HG02610 (cell line): ENCODE measurements around the gene ZBTB42.

Source experiments
- ATAC-seq: cut with Tn5 transposase; IDR thresholded peaks from one replicate; pipeline ENCODE4 v1.9.1; 2021; ENCODE audit warnings: mild to moderate bottlenecking, moderate library complexity; ENCODE audit not compliant: unreplicated experiment

The ZBTB42 gene

DNA sequence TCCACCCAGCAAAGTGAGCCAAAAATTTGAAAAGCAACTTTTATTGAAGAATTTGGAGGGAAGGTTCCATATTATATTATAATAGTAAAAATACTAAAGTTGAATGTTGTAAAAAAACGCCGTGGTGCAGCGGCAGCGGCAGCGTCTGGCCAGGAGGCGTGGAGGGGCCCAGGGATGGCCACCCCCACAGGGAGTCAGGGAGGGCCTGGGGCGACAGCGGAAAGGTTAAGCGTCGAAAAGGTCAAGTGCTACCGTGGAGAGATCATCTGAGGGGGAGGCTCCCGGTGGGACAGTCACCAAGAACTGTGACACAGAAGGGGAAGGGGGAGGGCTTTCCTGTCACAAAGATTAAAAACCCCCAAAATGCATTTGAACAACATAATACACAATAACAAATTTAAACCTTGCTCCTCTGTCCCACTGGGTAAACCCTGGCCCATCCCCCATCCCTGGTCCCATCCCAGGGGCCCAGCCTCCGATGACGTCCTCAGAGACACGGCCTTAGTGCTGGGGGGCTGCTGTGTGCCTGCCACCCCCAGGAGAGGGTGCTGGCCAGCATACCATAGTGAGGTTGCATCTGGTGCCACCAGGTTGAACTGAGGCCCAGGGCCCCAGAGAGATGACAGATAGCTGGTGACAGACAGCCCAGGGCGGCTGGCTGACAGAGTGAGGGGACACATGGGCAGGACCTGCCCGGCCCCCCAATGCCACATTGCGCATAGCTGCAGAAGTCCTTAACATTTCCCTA is 31.4 kb upstream of the ZBTB42 start:
- no peak for ATAC-seq

DNA sequence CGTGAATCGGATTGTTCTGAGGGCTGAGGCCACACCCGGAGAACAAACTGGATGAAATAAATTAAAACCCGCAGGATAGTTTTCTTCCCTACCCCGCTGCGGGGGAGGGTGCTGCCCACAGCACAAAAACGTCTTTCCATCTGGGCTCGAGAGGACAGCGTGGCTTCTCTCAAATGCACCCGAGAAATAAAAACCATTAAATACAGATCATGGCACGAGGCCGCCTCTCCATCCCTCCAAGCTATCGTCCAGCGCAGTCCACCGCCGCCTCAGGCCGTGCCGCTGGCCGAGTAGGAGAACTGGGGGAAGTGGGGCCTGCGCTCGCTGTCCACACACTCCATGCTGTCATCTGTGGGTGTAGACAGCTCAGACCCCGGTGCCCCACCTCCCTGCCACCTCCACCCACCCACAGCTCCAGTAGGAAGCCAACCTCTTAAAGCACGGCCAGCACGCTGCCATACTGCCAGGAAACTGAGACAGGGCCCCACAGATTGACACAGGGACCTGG is 30.8 kb upstream of the ZBTB42 start:
- ATAC-seq: no peak

DNA sequence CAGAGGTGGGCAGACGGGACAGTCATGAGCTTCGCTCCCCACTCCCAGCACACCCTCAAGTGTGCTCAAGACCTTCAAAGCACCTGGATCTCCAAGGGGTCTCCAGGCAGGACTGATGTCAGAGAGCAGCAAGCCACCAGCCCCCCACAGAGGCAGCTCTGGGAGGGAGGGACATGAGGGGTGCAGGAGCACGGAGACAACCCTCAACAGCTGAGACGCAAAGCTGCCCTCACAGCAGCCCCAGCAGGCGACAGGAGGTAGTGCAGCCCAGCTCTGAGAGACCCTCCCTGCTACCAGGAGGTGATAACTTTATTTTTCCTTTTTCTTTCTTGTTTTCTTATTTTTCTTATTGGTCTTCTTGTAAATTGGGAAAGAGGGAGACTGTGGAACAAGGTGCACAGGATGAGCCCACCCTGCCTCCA is 30.0 kb upstream of the ZBTB42 start:
- no peak for ATAC-seq

DNA sequence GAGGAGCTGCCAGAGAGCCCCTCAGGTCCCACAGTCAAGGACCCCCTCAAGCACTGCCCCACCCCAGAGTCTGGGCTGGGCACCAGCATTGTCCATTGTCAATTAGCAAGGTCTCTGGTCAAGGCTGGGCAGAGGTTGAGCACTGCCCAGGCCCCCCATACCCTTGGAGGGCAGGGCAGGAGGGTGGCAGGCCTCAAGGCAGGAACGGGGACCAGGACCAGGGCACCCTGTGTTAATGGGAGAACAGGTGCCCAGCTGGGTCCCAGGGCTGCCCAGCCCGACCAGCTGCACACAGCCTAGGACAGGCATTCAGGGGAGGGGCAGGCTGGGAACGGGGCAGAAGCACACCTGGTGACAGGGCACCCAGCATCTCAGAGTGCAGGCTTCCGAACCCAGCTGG is 29.5 kb upstream of the ZBTB42 start:
- no peak for ATAC-seq

DNA sequence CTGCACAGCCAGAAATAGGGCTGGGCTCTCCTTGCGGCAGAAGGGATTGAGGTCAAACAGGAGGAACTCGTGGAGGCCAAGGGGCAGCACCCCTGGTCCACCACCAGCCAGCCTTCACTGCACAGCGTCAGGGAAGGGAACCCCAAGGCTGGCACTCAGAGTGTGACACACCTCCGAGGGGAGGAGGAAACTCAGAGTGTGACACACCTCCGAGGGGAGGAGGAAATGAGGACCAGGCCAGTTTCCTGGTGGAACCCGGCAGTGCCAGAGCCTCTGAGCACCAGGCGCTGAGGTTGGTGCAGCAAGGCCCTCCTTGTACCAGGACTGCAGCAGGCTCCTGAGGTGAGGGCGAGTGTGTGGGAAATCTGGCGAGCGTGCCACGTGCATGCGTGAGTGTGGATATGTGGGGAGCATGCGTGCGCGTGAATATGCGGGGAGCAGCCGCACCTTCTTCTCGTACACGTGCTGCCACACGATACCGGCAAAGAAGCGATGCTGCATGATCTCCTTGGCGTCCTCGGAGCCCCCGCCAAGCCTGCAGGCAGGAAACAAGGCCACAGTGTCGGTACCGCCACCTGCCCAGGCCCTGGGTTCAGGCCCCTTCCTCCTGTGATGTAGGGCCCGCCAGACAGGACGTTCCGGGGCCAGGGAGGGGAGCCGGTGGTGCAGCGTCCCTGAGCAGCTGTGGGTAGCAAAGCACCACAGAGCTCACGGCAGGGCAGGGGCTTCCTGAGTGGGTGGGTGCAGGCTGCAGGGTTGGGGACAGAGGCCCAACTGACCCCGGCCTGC is 28.8 kb upstream of the ZBTB42 start:
- no peak for ATAC-seq

DNA sequence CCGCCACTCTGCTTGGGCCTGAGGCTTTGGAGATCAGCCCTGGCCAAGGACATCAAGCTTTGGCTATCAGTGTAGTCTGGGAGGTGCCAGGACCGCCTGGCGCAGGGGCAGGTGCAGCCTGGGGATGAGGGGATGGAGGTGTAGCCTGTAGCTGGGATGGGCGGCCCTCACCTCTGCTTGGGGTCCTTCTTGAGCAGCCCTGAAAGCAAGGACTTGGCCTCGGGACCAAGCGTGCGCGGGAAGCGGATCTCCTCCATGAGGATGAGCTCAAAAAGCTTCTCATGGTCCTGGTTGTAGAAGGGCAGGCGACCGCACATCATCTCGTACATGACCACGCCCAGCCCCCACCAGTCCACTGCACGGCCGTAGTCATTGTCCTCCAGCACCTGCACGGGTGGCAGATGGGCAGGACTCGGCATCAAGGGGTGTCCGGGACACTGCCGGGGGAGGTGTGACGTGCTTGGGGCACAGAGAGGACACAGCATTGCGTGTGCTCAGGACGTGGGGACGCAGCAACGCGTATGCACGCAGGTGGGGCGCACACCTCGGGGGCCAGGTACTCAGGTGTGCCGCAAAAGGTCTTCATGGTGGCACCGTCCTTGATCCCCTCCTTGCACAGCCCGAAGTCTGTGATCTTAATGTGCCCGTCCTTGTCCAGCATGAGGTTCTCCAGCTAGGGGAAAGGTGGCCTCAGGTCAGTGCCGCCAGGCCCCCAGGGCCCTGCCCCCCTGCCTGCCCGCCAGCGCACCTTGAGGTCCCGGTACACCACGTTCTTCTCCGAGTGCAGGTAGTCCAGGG is 28.0 kb upstream of the ZBTB42 start:
- ATAC-seq: no peak

DNA sequence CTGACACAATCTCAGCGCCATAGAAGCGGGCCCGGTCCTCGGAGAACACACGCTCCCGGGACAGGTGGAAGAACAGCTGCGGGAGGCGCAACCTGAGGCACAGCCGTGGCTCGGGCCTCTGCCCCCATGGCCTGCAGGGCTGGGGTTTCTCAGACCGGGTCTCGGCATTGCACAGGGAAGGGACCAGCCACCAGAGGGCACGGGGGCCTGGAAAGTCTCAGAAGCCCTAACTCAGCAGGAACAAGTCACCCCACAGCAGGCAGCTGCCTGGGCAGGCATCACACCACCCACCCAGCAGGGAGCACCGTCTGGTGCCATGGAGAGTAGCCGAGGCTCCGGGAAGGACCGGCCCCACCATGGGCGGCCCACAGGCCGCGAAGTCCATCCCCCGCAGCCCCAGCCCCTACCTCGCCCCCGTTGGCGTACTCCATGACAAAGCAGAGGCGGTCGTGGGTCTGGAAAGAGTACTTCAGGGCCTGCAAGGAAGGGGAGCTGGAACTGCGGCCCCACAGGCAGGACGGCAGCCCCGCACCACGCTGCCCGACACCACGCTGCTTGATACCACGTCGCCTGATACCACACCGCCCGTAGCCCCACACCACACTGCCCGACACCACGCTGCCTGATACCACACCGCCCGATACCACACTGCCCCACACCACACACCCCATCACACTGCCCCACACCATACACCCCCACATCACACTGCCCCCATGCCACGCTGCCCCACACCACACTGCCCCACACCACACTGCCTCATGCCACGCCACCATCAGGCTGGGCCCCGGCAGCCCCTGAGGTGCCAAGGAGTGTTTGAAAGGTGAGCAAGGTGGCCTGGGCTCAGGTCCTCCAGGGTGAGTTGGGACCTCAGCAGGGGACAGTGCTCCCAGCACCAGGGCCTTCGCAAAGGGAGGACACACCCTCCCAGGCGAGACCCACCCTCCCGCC is 27.1 kb upstream of the ZBTB42 start:
- no peak for ATAC-seq

DNA sequence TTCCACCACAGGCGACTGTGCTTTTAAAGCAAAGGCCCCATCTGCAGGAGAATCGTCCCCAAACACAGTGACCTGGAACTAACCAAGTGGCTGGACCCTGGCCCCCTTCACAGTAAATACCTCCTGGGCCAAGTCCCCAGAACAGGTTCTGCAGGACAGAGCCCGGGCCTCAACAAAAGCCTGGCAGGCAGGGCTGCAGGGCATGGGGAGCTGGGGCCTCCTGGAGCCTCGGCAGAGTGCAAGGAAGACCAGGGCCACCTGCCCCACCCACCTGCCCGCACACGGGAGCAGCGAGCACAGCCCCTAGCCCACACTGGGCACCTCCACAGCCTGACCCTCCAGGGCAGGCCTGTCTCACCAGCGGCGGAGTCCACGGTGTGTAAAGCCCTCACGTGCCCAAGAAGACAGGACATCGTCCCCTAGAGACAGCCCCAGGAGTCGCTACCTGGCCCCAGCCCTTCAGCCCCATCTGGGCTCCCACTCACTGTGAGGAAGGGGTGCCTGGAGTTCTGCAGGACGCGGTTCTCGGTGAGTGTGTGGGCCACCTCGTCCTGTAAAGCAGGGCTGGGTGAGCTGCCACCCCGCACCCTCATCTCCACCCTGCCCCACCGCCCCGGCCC is 26.3 kb upstream of the ZBTB42 start:
- ATAC-seq: no peak

DNA sequence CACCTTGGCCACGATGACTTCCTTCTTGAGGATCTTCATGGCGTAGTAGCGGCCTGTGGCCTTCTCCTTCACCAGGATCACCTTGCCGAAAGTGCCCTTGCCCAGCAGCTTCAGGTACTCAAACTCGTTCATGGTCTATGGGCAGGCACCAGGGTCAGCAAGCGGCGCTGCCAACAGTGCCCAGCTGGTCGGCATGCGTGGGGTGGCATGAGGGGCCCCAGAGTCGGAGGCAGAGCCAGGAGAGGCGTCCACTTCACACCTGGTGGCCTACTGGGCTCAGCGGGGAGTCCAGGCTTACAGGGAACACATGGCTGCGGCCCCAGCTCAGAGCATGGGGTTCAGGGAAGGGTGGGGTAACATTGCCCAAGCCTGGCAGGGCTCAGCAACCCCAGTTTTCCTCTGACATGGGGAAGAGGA is 25.8 kb upstream of the ZBTB42 start:
- no peak for ATAC-seq

DNA sequence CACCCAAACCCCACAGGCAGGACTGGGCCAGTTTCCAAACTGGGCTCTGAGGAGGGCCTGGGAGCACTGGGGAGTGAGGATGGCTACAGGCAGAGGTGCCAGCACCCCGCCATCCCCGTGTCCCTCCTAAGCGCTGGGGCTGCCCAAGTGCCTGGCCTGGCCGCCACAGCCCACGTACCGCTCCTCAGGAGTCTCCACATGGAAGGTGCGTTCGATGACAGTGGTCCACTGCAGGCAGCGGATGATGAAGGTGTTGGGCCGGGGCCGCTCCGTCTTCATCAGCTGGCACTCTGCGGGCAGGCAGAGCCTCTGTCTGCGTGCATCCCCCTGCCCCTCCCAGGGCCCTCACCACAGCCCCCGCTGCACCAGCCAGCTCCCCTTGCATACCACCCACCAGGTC is 24.4 kb upstream of the ZBTB42 start:
- no peak for ATAC-seq

DNA sequence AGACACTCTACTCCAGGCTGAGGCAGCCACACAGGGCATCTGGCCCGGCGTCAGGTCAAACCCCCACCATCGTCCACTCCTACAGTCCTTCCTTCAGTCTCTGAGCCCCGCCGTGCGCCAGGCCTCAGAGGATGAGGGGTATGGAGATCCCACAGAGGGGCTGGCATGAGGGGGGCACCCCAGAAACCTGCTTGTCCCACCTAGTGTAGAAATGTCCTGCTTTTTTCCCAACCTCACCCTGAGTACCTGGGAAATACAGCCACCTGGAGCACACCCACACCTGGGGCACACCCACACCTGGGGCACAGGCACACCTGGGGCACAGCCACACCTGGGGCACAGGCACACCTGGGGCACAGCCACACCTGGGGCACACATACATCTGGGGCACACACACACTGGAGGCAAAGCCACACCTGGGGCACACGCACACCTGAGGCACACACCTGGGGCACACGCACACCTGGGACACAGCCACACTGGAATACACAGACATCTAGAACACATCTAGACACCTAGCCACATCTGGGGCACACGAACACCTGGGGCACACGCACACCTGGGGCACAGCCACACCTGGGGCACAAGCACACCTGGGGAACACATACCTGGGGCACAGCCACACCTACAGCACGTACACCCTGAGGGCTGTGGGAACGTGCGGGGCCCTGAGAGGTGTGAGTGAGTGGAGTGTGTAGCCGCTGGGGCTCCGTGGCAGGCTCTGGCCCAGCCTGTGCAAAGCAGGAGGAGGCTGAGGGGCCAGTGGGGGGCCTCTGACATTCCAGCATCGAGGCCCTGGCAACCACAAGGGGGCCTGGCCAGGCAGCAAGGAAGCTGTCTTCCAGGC is 23.7 kb upstream of the ZBTB42 start:
- ATAC-seq: no peak

DNA sequence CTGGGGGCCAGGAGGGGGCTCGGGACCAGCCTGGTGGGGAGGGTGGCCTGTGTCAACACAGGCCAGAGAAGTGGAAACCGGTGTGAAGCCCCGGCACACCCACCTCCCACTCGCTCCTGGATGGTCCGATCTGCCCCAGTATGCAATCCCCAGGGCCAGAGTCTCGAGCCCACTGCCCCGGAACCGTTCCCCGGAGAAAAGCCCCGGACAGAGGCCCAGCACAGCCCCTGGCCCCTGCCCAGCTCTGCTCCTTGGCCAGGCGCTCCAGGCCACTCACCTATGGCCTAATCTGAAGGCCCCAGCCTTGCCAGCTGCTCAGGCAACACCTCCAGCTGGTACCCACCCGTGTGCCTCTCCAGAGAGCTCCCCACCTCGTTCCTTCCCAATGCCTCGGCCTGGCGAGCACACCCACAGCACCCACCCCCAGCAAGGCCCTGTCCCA is 23.1 kb upstream of the ZBTB42 start:
- ATAC-seq: no peak

DNA sequence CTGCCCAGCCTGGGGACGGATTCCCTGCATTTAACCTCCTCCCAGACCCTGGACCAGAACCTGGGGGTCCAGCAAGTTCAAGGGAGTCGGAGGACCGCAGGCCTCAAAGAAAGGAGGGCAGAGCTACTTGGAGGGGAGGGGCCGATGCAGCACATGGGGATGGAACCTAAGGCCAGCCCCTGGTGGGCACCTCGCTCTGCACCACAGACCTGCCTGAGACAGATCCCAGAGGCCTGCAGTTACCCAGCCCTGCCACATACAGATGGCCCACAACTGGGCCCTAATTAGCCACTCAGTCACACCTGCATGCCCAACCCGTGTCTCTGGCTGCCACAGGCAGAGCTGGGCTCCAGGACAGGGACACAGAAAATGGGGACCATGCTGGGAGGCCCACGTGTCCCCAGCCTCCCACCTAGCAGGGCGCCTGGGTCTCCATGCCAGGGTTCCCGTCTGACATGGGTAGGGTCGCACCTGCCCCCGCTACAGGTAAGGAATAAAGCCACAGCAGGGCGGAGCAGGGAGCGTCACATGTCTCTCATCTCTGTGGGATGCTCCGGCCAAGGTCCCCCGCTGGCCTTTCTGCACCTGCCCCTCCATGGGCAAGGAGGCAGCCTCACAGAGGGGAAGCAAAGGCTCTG is 22.1 kb upstream of the ZBTB42 start:
- no peak for ATAC-seq

DNA sequence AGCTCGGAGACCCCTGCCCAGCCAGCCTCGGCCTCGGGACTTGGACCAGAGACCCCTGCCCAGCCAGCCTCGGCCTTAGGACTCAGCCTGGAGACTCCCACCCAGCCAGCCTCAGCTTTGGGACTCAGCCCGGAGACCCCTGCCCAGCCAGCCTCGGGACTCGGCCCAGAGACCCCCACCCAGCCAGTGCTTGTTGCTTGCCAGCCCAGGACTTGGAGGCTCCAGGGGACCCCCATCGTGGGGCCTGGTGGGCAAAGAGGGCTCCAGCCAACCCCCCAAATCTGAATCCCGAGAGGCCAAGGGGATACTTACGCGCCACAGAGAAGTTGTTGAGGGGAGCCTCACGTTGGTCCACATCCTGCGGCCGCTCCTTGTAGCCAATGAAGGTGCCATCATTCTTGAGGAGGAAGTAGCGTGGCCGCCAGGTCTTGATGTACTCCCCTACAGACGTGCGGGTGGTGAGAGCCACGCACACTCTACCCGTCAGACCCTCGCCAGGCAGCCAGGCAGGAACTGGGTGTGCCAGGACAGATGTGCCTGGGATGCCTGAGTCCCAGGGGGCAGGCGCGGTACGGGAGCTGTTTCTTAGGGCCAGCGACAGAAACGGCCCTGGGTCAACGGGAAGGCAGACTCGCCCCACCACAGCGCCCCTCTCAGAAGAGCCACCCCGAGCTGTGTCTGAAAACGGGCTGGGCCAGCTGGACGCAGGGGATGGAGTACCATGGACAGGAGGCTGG is 21.0 kb upstream of the ZBTB42 start:
- ATAC-seq: no peak

DNA sequence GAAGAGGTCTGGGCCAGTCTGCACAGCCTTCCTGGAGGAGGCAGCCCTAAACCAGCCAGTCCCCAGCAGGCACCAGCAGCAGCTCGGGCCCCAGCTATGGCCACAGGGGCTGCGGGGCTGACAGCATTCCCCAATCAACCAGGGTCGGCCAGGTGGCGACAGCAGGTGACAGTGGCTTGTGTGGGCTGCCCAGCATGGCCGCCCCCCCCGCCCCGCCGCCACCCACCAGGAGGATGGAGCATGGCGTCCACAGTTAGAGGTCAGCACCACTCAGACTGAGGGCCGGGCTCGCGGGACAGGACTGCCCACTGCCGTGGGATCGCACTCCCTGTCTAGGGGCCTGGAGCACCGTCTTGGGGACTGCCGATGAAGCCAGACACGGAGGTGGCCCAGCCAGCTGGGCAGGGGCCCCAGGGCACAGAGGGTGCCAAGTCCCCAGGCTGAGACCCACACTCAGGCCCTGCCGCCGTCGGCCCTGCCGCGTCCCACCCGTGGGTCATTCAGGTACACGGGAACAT is 20.3 kb upstream of the ZBTB42 start:
- no peak for ATAC-seq

DNA sequence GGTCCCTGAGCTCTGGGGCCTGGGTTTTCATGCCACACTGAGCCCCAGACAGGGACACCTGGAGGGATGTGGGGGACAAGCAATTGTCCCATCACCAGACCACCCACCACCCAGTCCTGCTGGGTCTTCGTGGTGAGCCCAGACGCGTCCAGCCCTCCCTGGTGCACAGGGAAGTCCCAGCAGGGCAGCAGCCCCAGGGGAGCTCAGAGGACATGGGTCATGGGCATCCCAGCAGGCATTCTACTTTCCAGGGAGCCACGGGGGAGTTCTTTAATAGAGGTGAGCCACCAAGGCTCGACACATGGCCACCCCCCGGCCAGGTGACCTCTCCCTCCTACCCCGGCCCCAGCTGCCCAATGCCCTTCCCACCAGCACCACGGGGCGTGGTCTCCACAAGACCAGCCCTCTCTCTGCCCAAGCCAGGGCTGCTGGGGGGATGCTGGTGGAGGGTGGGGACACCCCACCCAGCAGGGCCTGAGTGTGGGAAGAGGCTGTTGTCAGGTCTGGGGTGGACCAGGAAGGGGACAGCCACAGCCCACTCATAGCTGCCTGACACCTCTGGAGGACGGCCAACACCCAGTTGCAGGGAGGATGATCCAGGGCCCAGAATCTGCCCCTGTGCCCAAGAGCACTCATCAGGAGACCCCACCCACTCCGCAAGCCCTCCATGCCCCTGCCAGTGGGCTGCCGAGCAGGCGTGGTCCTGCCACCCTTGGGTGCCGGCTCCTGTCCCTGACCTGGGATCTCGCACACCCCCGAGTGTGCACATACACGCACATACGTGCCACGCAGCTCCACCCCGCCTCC is 19.4 kb upstream of the ZBTB42 start:
- no peak for ATAC-seq
